Nephron (organoid): ENCODE results near the gene TTC39C.

Source experiments
- H3K27ac Mint-ChIP-seq, 3 experiments: 2 replicates each; pipeline ENCODE4 v1.8.0; 2020; ENCODE audit warnings: mixed read lengths in 3 of 3, mild to moderate bottlenecking in 2 of 3, moderate library complexity in 1 of 3
- H3K27me3 Mint-ChIP-seq: 2 replicates; pipeline ENCODE4 v1.8.0; 2021; ENCODE audit warnings: low read depth, mild to moderate bottlenecking, moderate library complexity, mixed read lengths
- H3K36me3 Mint-ChIP-seq: 2 replicates; pipeline ENCODE4 v1.8.0; 2020; ENCODE audit warnings: low read depth, mixed read lengths
- H3K4me1 Mint-ChIP-seq: 2 replicates; pipeline ENCODE4 v1.8.0; 2020; ENCODE audit warnings: mixed read lengths
- H3K4me3 Mint-ChIP-seq, 3 experiments: 2 replicates each; pipeline ENCODE4 v1.8.0; 2020; ENCODE audit warnings: mild to moderate bottlenecking in 3 of 3, mixed read lengths in 3 of 3, moderate library complexity in 2 of 3
- H3K9me3 Mint-ChIP-seq: 2 replicates; pipeline ENCODE4 v1.8.0; 2020; ENCODE audit warnings: mixed read lengths
- CTCF ChIP-seq, 3 experiments: fragments of 200-600 bp; sonication (generic); IDR thresholded peaks; one replicate each; pipeline ENCODE4 v1.5.0; 2021; ENCODE audit warnings: antibody characterized with exemption in 3 of 3; ENCODE audit not compliant: unreplicated experiment in 3 of 3

TTC39C gene

GRCh38 chr18:24049142-24049541 lies 34.6 kb downstream of the TTC39C start:
- H3K9me3 Mint-ChIP-seq: no peaks in the 10 kb centered on the region
- H3K36me3 Mint-ChIP-seq: no peaks in the 10 kb centered on the region
- TF ChIP-seq CTCF (IDR thresholded peaks at IDR 0.05; ENCODE audit: unreplicated experiment in 3 of 3): no peak
- H3K27me3 Mint-ChIP-seq: no peaks in the 10 kb centered on the region
- H3K27ac Mint-ChIP-seq: no peak overlapping the region
- H3K4me3 Mint-ChIP-seq: no peak overlapping the region
- H3K4me1 Mint-ChIP-seq: peaks cover 7% of the 10 kb centered on the region

- Mint-ChIP-seq H3K9me3 (no peaks in the 10 kb centered on the region), H3K27ac (no peak overlapping the region), H3K4me3 (no peak overlapping the region), H3K4me1 (peaks cover 18% of the 10 kb centered on the region), H3K36me3 (no peaks in the 10 kb centered on the region), H3K27me3 (no peaks in the 10 kb centered on the region)
- TF ChIP-seq CTCF (IDR thresholded peaks at IDR 0.05; ENCODE audit: unreplicated experiment in 3 of 3): no peak
These were observed 36.7 kb downstream of the TTC39C start for GRCh38 chr18:24051031-24051947.

- Mint-ChIP-seq H3K36me3 (no peaks in the 10 kb centered on the region), H3K4me1 (peaks cover 22% of the 10 kb centered on the region), H3K9me3 (no peaks in the 10 kb centered on the region)
These were observed 37.5 kb downstream of the TTC39C start for GRCh38 chr18:24052053-24052452.

GRCh38 chr18:24053211-24053610 lies 38.7 kb downstream of the TTC39C start:
- peaks cover 22% of the 10 kb centered on the region for H3K4me1 Mint-ChIP-seq
- no peaks in the 10 kb centered on the region for H3K9me3 Mint-ChIP-seq
- no peaks in the 10 kb centered on the region for H3K36me3 Mint-ChIP-seq
- TF ChIP-seq CTCF (IDR thresholded peaks at IDR 0.05; ENCODE audit: unreplicated experiment in 3 of 3): no peak
- H3K27ac Mint-ChIP-seq: no peak overlapping the region
- H3K4me3 Mint-ChIP-seq: no peak overlapping the region
- no peaks in the 10 kb centered on the region for H3K27me3 Mint-ChIP-seq

More at GRCh38 chr18:24052053-24052452, 37.5 kb downstream of the TTC39C start:
- no peak for TF ChIP-seq CTCF (IDR thresholded peaks at IDR 0.05; ENCODE audit: unreplicated experiment in 3 of 3)
- no peaks in the 10 kb centered on the region for H3K27me3 Mint-ChIP-seq
- H3K27ac Mint-ChIP-seq: no peak overlapping the region
- H3K4me3 Mint-ChIP-seq: no peak overlapping the region

- H3K4me3 Mint-ChIP-seq: no peak overlapping the region
- no peaks in the 10 kb centered on the region for H3K36me3 Mint-ChIP-seq
- H3K4me1 Mint-ChIP-seq: peaks cover 22% of the 10 kb centered on the region
- no peak for TF ChIP-seq CTCF (IDR thresholded peaks at IDR 0.05; ENCODE audit: unreplicated experiment in 3 of 3)
- no peaks in the 10 kb centered on the region for H3K9me3 Mint-ChIP-seq
- H3K27me3 Mint-ChIP-seq: no peaks in the 10 kb centered on the region
- H3K27ac Mint-ChIP-seq: no peak overlapping the region
These were observed 39.6 kb downstream of the TTC39C start for GRCh38 chr18:24054130-24054529.
